Pulmonary artery endothelial cell (primary cell): ENCODE data around the gene EPHA4. TPM values are rescaled to one million over a fixed set of nuclear protein-coding genes. Genes with fewer than 3 reads are reported as not detected.

Experiments used
- DNase-seq: peaks from one replicate; pipeline ENCODE4 v3.0.0-alpha.2; 2011; ENCODE audit warnings: low read depth, low spot score
- total RNA-seq: library from RNA; depleted of rRNA; stranded (reverse); fragments of >200 nt; gene quantifications from 2 replicates; pipeline ENCODE4 v1.2.3, GENCODE V29; 2014

The EPHA4 gene
- total RNA-seq, 1 donor from 2014 or later: 33.4 TPM

GRCh38 chr2:221571551-221572218 lies 419 bp downstream of the EPHA4 start:
- no peak for DNase-seq

GRCh38 chr2:221571025-221571550 lies 1.0 kb downstream of the EPHA4 start:
- no peak for DNase-seq

GRCh38 chr2:221570321-221570935 lies 1.7 kb downstream of the EPHA4 start:
- no peak for DNase-seq

GRCh38 chr2:221569871-221570270 lies 2.2 kb downstream of the EPHA4 start:
- no peak for DNase-seq

- no peak for DNase-seq
Observed at GRCh38 chr2:221569425-221569845, 2.7 kb downstream of the EPHA4 start.

- DNase-seq: no peak
Observed at GRCh38 chr2:221568299-221568698, 3.8 kb downstream of the EPHA4 start.

GRCh38 chr2:221567809-221568208 lies 4.3 kb downstream of the EPHA4 start:
- no peak for DNase-seq

GRCh38 chr2:221567231-221567760 lies 4.8 kb downstream of the EPHA4 start:
- DNase-seq: no peak

- no peak for DNase-seq
Observed at GRCh38 chr2:221563270-221563985, 8.7 kb downstream of the EPHA4 start.

- no peak for DNase-seq
Observed at GRCh38 chr2:221562226-221562625, 9.9 kb downstream of the EPHA4 start.

GRCh38 chr2:221561770-221562169 lies 10.3 kb downstream of the EPHA4 start:
- no peak for DNase-seq

GRCh38 chr2:221559991-221560390 lies 12.1 kb downstream of the EPHA4 start:
- DNase-seq: no peak

- no peak for DNase-seq
Observed at GRCh38 chr2:221558107-221558506, 14.0 kb downstream of the EPHA4 start.

GRCh38 chr2:221555494-221555846 lies 16.6 kb downstream of the EPHA4 start:
- DNase-seq: no peak

GRCh38 chr2:221554769-221555493 lies 17.2 kb downstream of the EPHA4 start:
- no peak for DNase-seq

GRCh38 chr2:221553333-221553732 lies 18.8 kb downstream of the EPHA4 start:
- DNase-seq: no peak

- no peak for DNase-seq
Observed at GRCh38 chr2:221552291-221552690, 19.8 kb downstream of the EPHA4 start.

GRCh38 chr2:221551864-221552263 lies 20.2 kb downstream of the EPHA4 start:
- no peak for DNase-seq

- DNase-seq: no peak
Observed at GRCh38 chr2:221549143-221549542, 23.0 kb downstream of the EPHA4 start.

- DNase-seq: no peak
Observed at GRCh38 chr2:221546505-221547225, 25.4 kb downstream of the EPHA4 start.
